K562 (cell line): ENCODE data around the gene TBC1D3B. TPM values are rescaled to one million over a fixed set of nuclear protein-coding genes. Genes with fewer than 3 reads are reported as not detected.
"Not testable (repeated sequence)": the region's sequence is repeated elsewhere in the genome, so short reads cannot be mapped to it uniquely, and the experiment has no call there.

Source experiments
- ATAC-seq: fragments of 200-7000 bp; cut with Tn5 transposase; 3 replicates; pipeline ENCODE4 v1.9.1; 2020; ENCODE audit warnings: moderate library complexity
- BruUV-seq: library from RNA; stranded (reverse); fragments of 400-500 nt; replicated peaks from 2 replicates; lab custom pipeline; 2021; lab: Mats Ljungman, UMichigan
- CTCF ChIA-PET: fragments of 300-600 bp; formaldehyde crosslinking; extraction: SDS; loops from one replicate; lab custom pipeline; 2021; ENCODE audit warnings: low intra/inter-chr PET ratio; lab: Yijun Ruan, JAX
- POLR2A ChIA-PET: fragments of 300-600, 350-650 bp; sonication (Branson Sonifier 250); formaldehyde crosslinking; extraction: SDS; loops from one replicate; lab custom pipeline; 2021; ENCODE audit warnings: antibody characterized with exemption, inconsistent platforms; lab: Yijun Ruan, JAX
- DNase-seq, 4 experiments: peaks; one replicate each; pipeline versions ENCODE4 v3.0.0 to v3.0.0-alpha.2; 2011 to 2018; ENCODE audit warnings: low spot score in 3 of 4, mixed read lengths in 3 of 4; ENCODE audit errors: extremely low read depth in 1 of 4
- FAIRE-seq: peaks from 2 replicates; lab custom pipeline; 2011; peaks lifted over from hg19 to GRCh38; lab: Jason Lieb, UNC
- H2AFZ ChIP-seq: 2 replicates; pipeline ENCODE4 v1.6.0; 2011; ENCODE audit warnings: low read depth, low read length, control low read depth, inconsistent platforms
- H3K27ac ChIP-seq: fragments of 200-600 bp; 3 replicates; pipeline ENCODE4 v1.8.0; 2011; ENCODE audit warnings: low read depth, mild to moderate bottlenecking, control low read depth, inconsistent platforms, low read length, moderate library complexity, mixed read lengths; ENCODE audit errors: extremely low read depth
- H3K27me3 ChIP-seq, 2 experiments: fragments of 300-600 bp in 1 of 2; 2 replicates in 1 of 2; 3 replicates in 1 of 2; pipeline versions ENCODE4 v1.6.0 to v1.8.0; 2011; ENCODE audit warnings: inconsistent platforms in 2 of 2, low read length in 2 of 2, mild to moderate bottlenecking in 1 of 2, mixed read lengths in 1 of 2, moderate library complexity in 1 of 2; ENCODE audit not compliant: control insufficient read depth in 2 of 2, insufficient read depth in 2 of 2
- H3K36me3 ChIP-seq: fragments of 300-600 bp; 3 replicates; pipeline ENCODE4 v1.8.0; 2011; ENCODE audit warnings: mild to moderate bottlenecking, low read length, inconsistent platforms; ENCODE audit not compliant: control insufficient read depth, insufficient read depth
- H3K4me1 ChIP-seq, 2 experiments: fragments of 200-600 bp in 1 of 2; replicated peaks in 1 of 2; 2 replicates in 1 of 2; 3 replicates in 1 of 2; pipeline versions ENCODE4 v1.5.1 to v1.8.0; 2011; ENCODE audit warnings: inconsistent platforms in 2 of 2, low read length in 2 of 2, mild to moderate bottlenecking in 1 of 2, mixed read lengths in 1 of 2, moderate library complexity in 1 of 2; ENCODE audit not compliant: control insufficient read depth in 2 of 2, insufficient read depth in 2 of 2
- H3K4me2 ChIP-seq: 2 replicates; pipeline ENCODE4 v1.6.1; 2011; ENCODE audit warnings: low read length, control low read depth, inconsistent platforms, mixed read lengths; ENCODE audit not compliant: insufficient read depth
- H3K4me3 ChIP-seq: fragments of 200-600 bp; sonication (generic), shearing (Covaris generic); 2 replicates; pipeline ENCODE4 v1.5.1; 2016; ENCODE audit warnings: control low read depth, inconsistent platforms
- H3K79me2 ChIP-seq: fragments of 200-600 bp; 3 replicates; pipeline ENCODE4 v1.8.0; 2011; ENCODE audit warnings: low read length, inconsistent platforms; ENCODE audit not compliant: control insufficient read depth, insufficient read depth
- H3K9ac ChIP-seq, 2 experiments: 2 replicates each; pipeline versions ENCODE4 v1.6.0 to v1.6.1; 2011; ENCODE audit warnings: low read depth in 2 of 2, low read length in 2 of 2, control low read depth in 1 of 2, inconsistent platforms in 1 of 2, mild to moderate bottlenecking in 1 of 2, mixed read lengths in 1 of 2; ENCODE audit not compliant: insufficient read depth in 1 of 2
- H3K9me1 ChIP-seq: one replicate; pipeline ENCODE4 v1.6.0; 2011; ENCODE audit warnings: inconsistent platforms, mild to moderate bottlenecking, low read length, moderate library complexity; ENCODE audit not compliant: control insufficient read depth, insufficient read depth
- H3K9me3 ChIP-seq: replicated peaks from 2 replicates; pipeline ENCODE4 v1.5.1; 2011; ENCODE audit warnings: low read depth, low read length, inconsistent platforms; ENCODE audit not compliant: control insufficient read depth, insufficient read depth
- H4K20me1 ChIP-seq: replicated peaks from 2 replicates; pipeline ENCODE4 v1.6.1; 2011; ENCODE audit warnings: low read length, inconsistent platforms, mixed read lengths; ENCODE audit not compliant: control insufficient read depth, insufficient read depth
- MAFF ChIP-seq: IDR thresholded peaks from 2 replicates; pipeline ENCODE4 v1.6.1; 2012; ENCODE audit warnings: low read length, improper control_type of control experiment
- WGBS: fragments of 100-300 bp; shearing (Covaris generic); methylation state at CpG from one replicate; pipeline ENCODE4 v1.1.6; 2016; ENCODE audit warnings: low coverage, mixed read lengths; ENCODE audit not compliant: insufficient coverage; ENCODE audit errors: missing lambda C conversion rate; 5-methylcytosine and 5-hydroxymethylcytosine counted together
- in situ Hi-C: fragments of 300-500 bp; cut with MboI; formaldehyde crosslinking; loops from 4 replicates; pipeline ENCODE4 v1.15.0; 2018; ENCODE audit warnings: inconsistent platforms, mixed read lengths
- intact Hi-C: fragments of 100-400 bp; cut with micrococcal nuclease; formaldehyde crosslinking; loops from 2 replicates; pipeline ENCODE4 v1.14.2; 2022
- polyA plus RNA-seq, 8 experiments: library from polyadenylated mRNA; depleted of rRNA in 4 of 8; stranded (reverse) in 5 of 8; unstranded in 3 of 8; fragments of >200 nt; fragmentation: Nextera tagmentation in 2 of 8; fragmentation: Illumina TruSeq in 1 of 8; extraction: Ambion mirVana in 2 of 8; extraction: Trizol in 1 of 8; gene quantifications; 2 replicates each; pipeline versions ENCODE4 v1.2.1 to v1.2.3, GENCODE V29; 2011 to 2014; ENCODE audit warnings: inconsistent platforms in 1 of 8, missing spikeins in 1 of 8
- total RNA-seq, 7 experiments: library from RNA; depleted of rRNA in 6 of 7; stranded (reverse); fragments of >200 nt in 6 of 7; fragmentation: Illumina TruSeq in 2 of 7; extraction: Trizol in 2 of 7; gene quantifications; 2 replicates each; pipeline versions ENCODE4 v1.2.1 to v1.2.3, GENCODE V29; 2011 to 2021; ENCODE audit warnings: low replicate concordance in 1 of 7

TBC1D3B gene
- total and polyA plus RNA-seq, 9 of the 15 experiments (the other 6 are each of a cell fraction or from before 2014, with no cell fraction given) = 0.29 to 0.60 TPM; not detected in 7

DNA sequence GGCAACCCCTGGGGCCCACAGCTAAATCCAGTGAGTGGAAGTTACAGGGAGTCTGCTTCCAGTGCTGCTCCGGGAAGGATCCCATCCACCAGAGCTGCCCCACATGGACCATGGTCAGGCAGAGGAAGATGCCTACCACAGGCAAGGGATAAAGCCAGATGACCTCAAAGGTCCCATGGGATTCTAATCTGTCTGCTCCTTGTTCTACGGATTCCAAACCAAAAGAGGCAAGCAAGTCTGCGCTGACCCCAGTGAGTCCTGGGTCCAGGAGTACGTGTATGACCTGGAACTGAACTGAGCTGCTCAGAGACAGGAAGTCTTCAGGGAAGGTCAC is 35.8 kb upstream of the TBC1D3B start:
- Histone ChIP-seq H3K36me3 (no peaks in the 10 kb centered on the region), H3K27ac (no peak overlapping the region), H3K27me3 (peaks cover 0 to 11% of the 10 kb centered on the region in 2 experiments; a peak in 3 of 5 replicates), H3K79me2 (no peaks in the 10 kb centered on the region), H3K9ac (no peak overlapping the region), H3K9me1 (no peaks in the 10 kb centered on the region), H3K9me3 (no peaks in the 10 kb centered on the region), H3K4me2 (no peak overlapping the region), H2AFZ (no peak overlapping the region), H4K20me1 (no peaks in the 10 kb centered on the region), H3K4me3 (no peak overlapping the region), H3K4me1 (no peaks in the 10 kb centered on the region)
- no peak for TF ChIP-seq MAFF
- WGBS = 0% methylated on average over 4 of the region's 4 CpGs
- CTCF ChIA-PET = no interaction called here
- BruUV-seq = no TSS peak
- FAIRE-seq (no peak), ATAC-seq (no peak), DNase-seq (no peak)
- in situ Hi-C loops (loop anchor here (25.0 kb wide), 2 partner anchors 150 to 1950 kb away; no protein-coding TSS in a partner anchor), intact Hi-C loops (no loop called here)
- POLR2A ChIA-PET = no interaction called here

DNA sequence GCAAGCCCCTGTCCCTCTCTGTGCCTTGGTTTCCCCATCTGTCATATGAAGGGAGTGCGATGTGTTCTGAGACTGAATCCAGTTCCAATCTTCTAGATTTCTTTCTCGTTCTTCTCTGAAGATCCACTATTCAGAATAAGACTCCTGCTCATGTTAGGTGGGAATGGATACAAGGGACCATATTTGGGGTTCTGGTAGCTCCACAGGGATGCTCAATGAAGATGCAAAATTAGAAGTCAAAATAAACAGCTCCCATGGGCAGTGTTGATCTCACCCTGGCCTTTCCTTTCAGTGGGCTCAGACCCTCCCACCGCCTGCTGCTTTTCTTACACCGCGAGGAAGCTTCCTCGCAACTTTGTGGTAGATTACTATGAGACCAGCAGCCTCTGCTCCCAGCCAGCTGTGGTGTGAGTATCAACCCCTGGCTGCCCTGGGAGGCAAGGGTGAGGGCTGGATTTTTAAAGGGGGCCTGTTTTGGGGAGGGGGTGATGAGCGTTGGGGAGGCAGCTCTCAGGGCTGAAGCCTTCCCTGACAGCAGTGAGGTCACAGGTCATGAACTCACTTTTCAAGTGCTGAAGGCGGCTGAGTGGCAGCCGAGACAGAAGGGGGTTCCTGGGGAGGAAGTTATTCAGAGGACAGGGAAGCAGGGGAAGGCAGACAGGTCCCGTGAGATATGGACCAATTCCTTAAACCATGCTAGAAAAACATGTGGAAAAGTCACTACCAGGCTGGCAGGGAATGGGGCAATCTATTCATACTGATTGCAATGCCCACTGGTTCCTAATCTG is 35.2 kb upstream of the TBC1D3B start:
- FAIRE-seq, H3K9me3 ChIP-seq, DNase-seq, H3K4me2 ChIP-seq, H3K36me3 ChIP-seq, CTCF ChIA-PET, BruUV-seq, H3K4me3 ChIP-seq, POLR2A ChIA-PET, H2AFZ ChIP-seq, H3K9ac ChIP-seq, H3K9me1 ChIP-seq, H4K20me1 ChIP-seq, ATAC-seq, intact Hi-C loops, H3K27ac ChIP-seq, H3K79me2 ChIP-seq, H3K4me1 ChIP-seq: not testable (repeated sequence)
- in situ Hi-C loops = loop anchor here (25.0 kb wide), 2 partner anchors 151 to 1951 kb away; no protein-coding TSS in a partner anchor
- H3K27me3 ChIP-seq = peaks cover 0 to 11% of the 10 kb centered on the region in 2 experiments; a peak in 3 of 5 replicates
- 2% methylated on average over 6 of the region's 10 CpGs for WGBS
